Measurements from ENCODE around the gene SLC48A1. TPM values are rescaled to one million over a fixed set of nuclear protein-coding genes. Genes with fewer than 3 reads are reported as not detected.

SLC48A1 gene
- total and polyA plus RNA-seq, 2 donors (not counting 3 experiments of a cell fraction or from before 2014, with no cell fraction given), result 17.3 to 20.3 TPM

GRCh38 chr12:47772094-47772660 is 861 bp upstream of the SLC48A1 start:
- peak overlapping the region; percentile 77 for H2AFZ ChIP-seq (ENCODE audit: low read depth, low read length)
- CTCF ChIA-PET, result interaction anchor here (0.6 to 10.1 kb wide), 20 partner anchors 9 to 174 kb away, joined by 3 to 385 read pairs (median 3); partner anchors contain the start of gene RAPGEF3
- no peaks in the 10 kb centered on the region for H3K9me3 ChIP-seq (replicated peaks; ENCODE audit: control insufficient read depth, insufficient read depth, low read length)
- H3K4me1 ChIP-seq (ENCODE audit: control insufficient read depth, extremely low read depth, insufficient read depth, low read length), result peaks cover 25% of the 10 kb centered on the region
- H3K27ac ChIP-seq (ENCODE audit: insufficient read depth, low read depth, low read length), result no peak overlapping the region
- H3K4me3 ChIP-seq (replicated peaks in 1 of 3; ENCODE audit: insufficient read depth in 1 of 3, low read depth in 1 of 3, low read length in 3 of 3), result no peak overlapping the region
- DNase-seq (ENCODE audit: low read depth, low spot score) (no peak), FAIRE-seq (no peak)
- dilution Hi-C loops (cut with MboI; ENCODE audit: extremely low pct_ligation_motif_present, low sequenced_read_pairs), result no loop called here
- H4K20me1 ChIP-seq (replicated peaks; ENCODE audit: control insufficient read depth, extremely low read depth, insufficient read depth, low read length), result no peaks in the 10 kb centered on the region
- H3K27me3 ChIP-seq (ENCODE audit: control insufficient read depth in 2 of 2, insufficient read depth in 2 of 2, low read length in 2 of 2), result no peaks in the 10 kb centered on the region
- H3K9ac ChIP-seq (replicated peaks; ENCODE audit: extremely low read depth, insufficient read depth, low read length), result no peak overlapping the region
- no peak for TF ChIP-seq CTCF (IDR thresholded peaks at IDR 0.05; ENCODE audit: extremely low read depth in 1 of 2, insufficient read depth in 1 of 2, low read depth in 1 of 2, low read length in 2 of 2)
- TF ChIP-seq EZH2 (IDR thresholded peaks at IDR 0.05; ENCODE audit: borderline replicate concordance, low read depth, low read length, severe bottlenecking), result no peak
- TF ChIP-seq POLR2A (IDR thresholded peaks at IDR 0.05; ENCODE audit: low read depth, low read length), result no peak
- TF ChIP-seq MAX (IDR thresholded peaks at IDR 0.05; ENCODE audit: insufficient read depth, insufficient read length), result no peak
- no peak for TF ChIP-seq MYC (IDR thresholded peaks at IDR 0.05; ENCODE audit: low read depth, low read length)
- no peak for TF ChIP-seq GATA2 (IDR thresholded peaks at IDR 0.05; ENCODE audit: insufficient read depth, insufficient read length, low read depth, low read length)
- TF ChIP-seq JUN (IDR thresholded peaks at IDR 0.05; ENCODE audit: borderline replicate concordance, insufficient read depth, insufficient read length, low read depth), result no peak
- no peak for TF ChIP-seq POLR2AphosphoS5 (IDR thresholded peaks at IDR 0.05; ENCODE audit: insufficient read depth, low read depth, low read length)
- no peak for TF ChIP-seq FOS (IDR thresholded peaks at IDR 0.05; ENCODE audit: borderline replicate concordance, insufficient read depth, low read length)
- H3K4me2 ChIP-seq (ENCODE audit: insufficient read depth, low read length), result no peak overlapping the region
- H3K9me1 ChIP-seq (replicated peaks; ENCODE audit: control insufficient read depth, extremely low read depth, insufficient read depth, low read length), result no peaks in the 10 kb centered on the region
- intact Hi-C loops (cut with micrococcal nuclease), result loop anchor here (2.0 kb wide), 1 partner anchor 121 kb away; no protein-coding TSS in a partner anchor
- H3K79me2 ChIP-seq (ENCODE audit: control insufficient read depth, insufficient read depth, low read length), result no peaks in the 10 kb centered on the region
- POLR2A ChIA-PET, result no interaction called here
- no TSS peak for BruUV-seq (replicated peaks)
- no peaks in the 10 kb centered on the region for H3K36me3 ChIP-seq (ENCODE audit: control insufficient read depth in 2 of 2, extremely low read depth in 1 of 2, insufficient read depth in 2 of 2, low read length in 2 of 2)

All from endothelial cell of umbilical vein (primary cell).